Tibial nerve (tissue), 4 donors: ENCODE measurements around the gene ADAMTSL1. TPM values are rescaled to one million over a fixed set of nuclear protein-coding genes. Genes with fewer than 3 reads are reported as not detected.

Experiments used
- DNase-seq, 2 donors: peaks; one replicate each; pipeline ENCODE4 v3.0.0-alpha.2; 2019; ENCODE audit warnings: low spot score in 2 of 2
- H3K27ac ChIP-seq, 4 donors: fragments of 200-600 bp; sonication (generic) in 3 of 4; one replicate each; pipeline ENCODE4 v1.5.1; 2017 to 2019; ENCODE audit warnings: mild to moderate bottlenecking in 1 of 4
- H3K27me3 ChIP-seq, 2 donors: fragments of 200-600 bp; sonication (generic) in 1 of 2; one replicate each; pipeline versions ENCODE4 v1.5.1 to v1.6.0; 2017 to 2019
- H3K36me3 ChIP-seq, 3 donors: fragments of 200-600 bp; sonication (generic); one replicate each; pipeline ENCODE4 v1.5.1; 2018 to 2019
- H3K4me1 ChIP-seq, 4 donors: fragments of 200-600 bp; sonication (generic) in 3 of 4; one replicate each; pipeline ENCODE4 v1.5.1; 2017 to 2019
- H3K4me3 ChIP-seq, 4 donors: fragments of 200-600 bp; sonication (generic) in 3 of 4; one replicate each; pipeline ENCODE4 v1.5.1; 2017 to 2019; ENCODE audit warnings: mild to moderate bottlenecking in 1 of 4, moderate library complexity in 1 of 4
- H3K9me3 ChIP-seq, 4 donors: fragments of 200-600 bp; sonication (generic) in 3 of 4; one replicate each; pipeline ENCODE4 v1.5.1; 2017 to 2019
- CTCF ChIP-seq, 5 experiments: fragments of 200-600 bp in 3 of 5; fragments of 450-650 bp in 2 of 5; sonication (generic) in 3 of 5; IDR thresholded peaks; one replicate each; pipeline ENCODE4 v1.5.1; 2016 to 2019; ENCODE audit warnings: antibody characterized with exemption in 5 of 5, mild to moderate bottlenecking in 3 of 5, moderate library complexity in 2 of 5
- EP300 ChIP-seq, 2 donors: sonication (generic); formaldehyde crosslinking; IDR thresholded peaks; one replicate each; pipeline ENCODE4 v1.6.1; 2017; ENCODE audit warnings: antibody characterized with exemption in 2 of 2, mild to moderate bottlenecking in 1 of 2
- POLR2A ChIP-seq, 2 donors: fragments of 450-650 bp; IDR thresholded peaks; one replicate each; pipeline ENCODE4 v1.6.1; 2017; ENCODE audit warnings: antibody characterized with exemption in 2 of 2, mild to moderate bottlenecking in 2 of 2, moderate library complexity in 2 of 2
- WGBS, 2 donors: methylation state at CpG; one replicate each; pipeline ENCODE4 v1.1.5; 2018; 5-methylcytosine and 5-hydroxymethylcytosine counted together
- total RNA-seq, 4 donors: library from RNA; depleted of rRNA; stranded (reverse); fragments of >200 nt; gene quantifications; one replicate each; pipeline ENCODE4 v1.1.0, GENCODE V29; 2016

The ADAMTSL1 gene
- total RNA-seq, 4 donors from 2014 or later: 11.9 to 27.1 (median 21.3) TPM

GRCh38 chr9:18452276-18452675 is 21.7 kb upstream of the ADAMTSL1 start:
- DNase-seq: no peak
- TF ChIP-seq POLR2A (IDR thresholded peaks at IDR 0.05) (no peak), CTCF (IDR thresholded peaks at IDR 0.05) (no peak), EP300 (IDR thresholded peaks at IDR 0.05) (no peak)
- H3K36me3 ChIP-seq: no peaks in the 10 kb centered on the region
- no peaks in the 10 kb centered on the region for H3K9me3 ChIP-seq
- H3K27me3 ChIP-seq: no peaks in the 10 kb centered on the region
- no peak overlapping the region for H3K4me3 ChIP-seq
- peaks cover 0 to 10% (median 0%) of the 10 kb centered on the region in 4 donors for H3K4me1 ChIP-seq
- H3K27ac ChIP-seq: no peak overlapping the region
- WGBS, 2 donors: 81 to 86% methylated on average over 2 of the region's 2 CpGs

GRCh38 chr9:18456624-18457237 is 17.2 kb upstream of the ADAMTSL1 start:
- DNase-seq: no peak
- Histone ChIP-seq H3K27me3 (no peaks in the 10 kb centered on the region), H3K4me3 (no peak overlapping the region), H3K27ac (no peak overlapping the region), H3K36me3 (no peaks in the 10 kb centered on the region), H3K4me1 (peaks cover 0 to 11% (median 0%) of the 10 kb centered on the region in 4 donors), H3K9me3 (no peaks in the 10 kb centered on the region)
- TF ChIP-seq EP300 (IDR thresholded peaks at IDR 0.05): no peak
- no peak for TF ChIP-seq POLR2A (IDR thresholded peaks at IDR 0.05)
- TF ChIP-seq CTCF (IDR thresholded peaks at IDR 0.05): no peak
- 70 to 90% methylated on average over 4 of the region's 4 CpGs for WGBS, 2 donors

DNA sequence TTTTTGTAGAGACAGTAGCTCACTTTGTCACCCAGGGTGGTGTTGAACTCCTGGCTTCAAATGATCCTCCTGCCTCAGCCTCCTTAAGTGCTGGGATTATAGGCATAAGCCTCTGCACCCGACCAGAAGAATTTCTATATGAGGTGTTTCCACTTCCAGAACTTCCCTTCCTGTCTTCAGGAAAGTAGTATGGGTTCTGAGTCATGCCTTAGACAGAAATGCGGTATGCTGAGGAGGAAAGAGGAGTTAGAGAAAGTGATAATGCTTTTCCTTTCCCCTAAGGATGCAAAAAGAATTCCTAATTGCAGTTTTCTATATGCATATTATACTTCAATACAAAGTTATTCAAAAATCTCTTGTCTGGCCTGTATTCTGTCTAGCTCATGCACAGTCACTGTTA is 16.4 kb upstream of the ADAMTSL1 start:
- Histone ChIP-seq H3K9me3 (no peaks in the 10 kb centered on the region), H3K4me3 (no peak overlapping the region), H3K27me3 (no peaks in the 10 kb centered on the region), H3K4me1 (peaks cover 0 to 11% (median 0%) of the 10 kb centered on the region in 4 donors), H3K27ac (no peak overlapping the region), H3K36me3 (no peaks in the 10 kb centered on the region)
- TF ChIP-seq POLR2A (IDR thresholded peaks at IDR 0.05): no peak
- no peak for TF ChIP-seq EP300 (IDR thresholded peaks at IDR 0.05)
- TF ChIP-seq CTCF (IDR thresholded peaks at IDR 0.05): no peak
- no peak for DNase-seq
- WGBS, 2 donors: 76 to 87% methylated on average over 2 of the region's 2 CpGs

- DNase-seq: no peak
- peaks cover 0 to 11% (median 0%) of the 10 kb centered on the region in 4 donors for H3K4me1 ChIP-seq
- no peak overlapping the region for H3K4me3 ChIP-seq
- no peaks in the 10 kb centered on the region for H3K9me3 ChIP-seq
- H3K36me3 ChIP-seq: no peaks in the 10 kb centered on the region
- peak overlapping the region in 2 of 4 donors; percentile 10 to 52 for H3K27ac ChIP-seq
- 54 to 55% methylated on average over 7 of the region's 7 CpGs for WGBS, 2 donors
- H3K27me3 ChIP-seq: no peaks in the 10 kb centered on the region
- TF ChIP-seq POLR2A (IDR thresholded peaks at IDR 0.05) (no peak), EP300 (IDR thresholded peaks at IDR 0.05) (peak in 1 of 2 donors; percentile 53)
These were observed 13.9 kb upstream of the ADAMTSL1 start for GRCh38 chr9:18459962-18460584.

GRCh38 chr9:18461496-18461895 is 12.5 kb upstream of the ADAMTSL1 start:
- H3K27ac ChIP-seq: no peak overlapping the region
- no peak overlapping the region for H3K4me3 ChIP-seq
- H3K27me3 ChIP-seq: no peaks in the 10 kb centered on the region
- no peak for TF ChIP-seq CTCF (IDR thresholded peaks at IDR 0.05)
- no peak for TF ChIP-seq POLR2A (IDR thresholded peaks at IDR 0.05)
- TF ChIP-seq EP300 (IDR thresholded peaks at IDR 0.05): no peak
- no peaks in the 10 kb centered on the region for H3K9me3 ChIP-seq
- DNase-seq: no peak
- peaks cover 0 to 11% (median 0%) of the 10 kb centered on the region in 4 donors for H3K4me1 ChIP-seq
- 77 to 87% methylated on average over 4 of the region's 4 CpGs for WGBS, 2 donors
- no peaks in the 10 kb centered on the region for H3K36me3 ChIP-seq
